ENCODE results near the gene LGR4. TPM values are rescaled to one million over a fixed set of nuclear protein-coding genes. Genes with fewer than 3 reads are reported as not detected.

The LGR4 gene
- total RNA-seq, 1 donor from 2014 or later, result 43.8 TPM

DNA sequence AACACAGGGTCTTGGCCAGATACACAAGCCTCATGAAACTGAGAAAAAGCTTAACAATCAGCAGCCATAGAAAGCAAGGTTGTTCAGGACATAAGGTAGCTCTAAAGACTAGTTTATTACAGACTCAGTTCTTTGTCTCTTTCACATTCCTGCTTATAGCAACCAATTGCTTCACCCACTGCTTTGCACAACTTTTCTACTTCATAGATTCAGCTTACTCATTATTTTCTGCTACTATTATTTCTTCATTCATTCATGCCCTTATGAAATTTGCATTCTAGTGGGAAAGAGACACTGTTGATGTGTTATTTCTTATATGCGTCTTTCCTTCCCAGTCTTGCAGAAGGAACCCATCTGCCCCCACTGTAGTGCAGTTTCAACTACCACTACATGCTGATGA is 114.3 kb downstream of the LGR4 start:
- no peak overlapping the region for H3K4me3 ChIP-seq (ENCODE audit: low read length in 3 of 3)
- no peaks in the 10 kb centered on the region for H3K9me3 ChIP-seq (ENCODE audit: control insufficient read depth in 3 of 3, low read length in 3 of 3)
- H3K9ac ChIP-seq (ENCODE audit: low read depth in 1 of 3, low read length in 3 of 3), result no peak overlapping the region
- no peaks in the 10 kb centered on the region for H3K36me3 ChIP-seq (ENCODE audit: control insufficient read depth in 3 of 3, insufficient read depth in 3 of 3, low read length in 3 of 3)
- no peak overlapping the region for H3K27ac ChIP-seq (ENCODE audit: low read depth, low read length)
- H3K27me3 ChIP-seq (ENCODE audit: control insufficient read depth in 3 of 3, insufficient read depth in 3 of 3, low read length in 3 of 3), result no peaks in the 10 kb centered on the region
- peaks cover 8 to 11% (median 8%) of the 10 kb centered on the region in 3 donors for H3K4me1 ChIP-seq (ENCODE audit: control insufficient read depth in 3 of 3, insufficient read depth in 3 of 3, low read length in 3 of 3)

- Histone ChIP-seq H3K36me3 (ENCODE audit: control insufficient read depth in 3 of 3, insufficient read depth in 3 of 3, low read length in 3 of 3) (no peaks in the 10 kb centered on the region), H3K4me3 (ENCODE audit: low read length in 3 of 3) (no peak overlapping the region), H3K4me1 (ENCODE audit: control insufficient read depth in 3 of 3, insufficient read depth in 3 of 3, low read length in 3 of 3) (peaks cover under 1 to 3% (median 1%) of the 10 kb centered on the region in 3 donors), H3K27ac (ENCODE audit: low read depth, low read length) (no peak overlapping the region), H3K9me3 (ENCODE audit: control insufficient read depth in 3 of 3, low read length in 3 of 3) (no peaks in the 10 kb centered on the region), H3K27me3 (ENCODE audit: control insufficient read depth in 3 of 3, insufficient read depth in 3 of 3, low read length in 3 of 3) (no peaks in the 10 kb centered on the region), H3K9ac (ENCODE audit: low read depth in 1 of 3, low read length in 3 of 3) (peak overlapping the region in 1 of 3 donors; percentile 40)
These were observed 115.3 kb downstream of the LGR4 start for GRCh38 chr11:27357250-27357649.

GRCh38 chr11:27356624-27357222 is 115.9 kb downstream of the LGR4 start:
- H3K36me3 ChIP-seq (ENCODE audit: control insufficient read depth in 3 of 3, insufficient read depth in 3 of 3, low read length in 3 of 3), result no peaks in the 10 kb centered on the region
- no peak overlapping the region for H3K9ac ChIP-seq (ENCODE audit: low read depth in 1 of 3, low read length in 3 of 3)
- no peaks in the 10 kb centered on the region for H3K4me1 ChIP-seq (ENCODE audit: control insufficient read depth in 3 of 3, insufficient read depth in 3 of 3, low read length in 3 of 3)
- H3K4me3 ChIP-seq (ENCODE audit: low read length in 3 of 3), result no peak overlapping the region
- H3K9me3 ChIP-seq (ENCODE audit: control insufficient read depth in 3 of 3, low read length in 3 of 3), result no peaks in the 10 kb centered on the region
- no peak overlapping the region for H3K27ac ChIP-seq (ENCODE audit: low read depth, low read length)
- no peaks in the 10 kb centered on the region for H3K27me3 ChIP-seq (ENCODE audit: control insufficient read depth in 3 of 3, insufficient read depth in 3 of 3, low read length in 3 of 3)

DNA sequence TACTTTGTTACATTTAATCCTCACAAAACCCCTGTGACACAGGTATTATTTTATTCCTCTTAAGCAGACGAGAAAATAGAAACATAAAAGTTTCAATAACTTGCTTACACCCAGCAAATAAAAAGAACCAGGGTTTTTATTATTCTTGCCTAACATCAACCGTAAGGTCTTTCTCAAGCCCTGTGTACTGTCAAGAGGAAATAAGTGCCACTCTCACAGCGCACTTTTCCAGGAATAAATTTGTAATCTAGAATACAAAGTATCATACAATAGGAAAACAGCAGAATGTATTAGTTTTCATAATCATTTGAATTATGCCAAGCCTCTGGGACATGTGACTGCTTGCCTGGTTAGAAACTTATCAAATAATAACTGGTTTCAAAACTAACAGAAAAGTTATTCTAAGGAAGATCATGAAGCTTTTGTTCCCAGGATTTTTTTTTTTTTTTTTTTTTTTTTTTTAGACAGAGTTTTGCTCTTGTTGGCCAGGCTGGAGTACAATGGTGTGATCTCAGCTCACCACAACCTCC is 117.0 kb downstream of the LGR4 start:
- H3K9ac ChIP-seq (ENCODE audit: low read depth in 1 of 3, low read length in 3 of 3), result no peak overlapping the region
- no peaks in the 10 kb centered on the region for H3K36me3 ChIP-seq (ENCODE audit: control insufficient read depth in 3 of 3, insufficient read depth in 3 of 3, low read length in 3 of 3)
- H3K4me1 ChIP-seq (ENCODE audit: control insufficient read depth in 3 of 3, insufficient read depth in 3 of 3, low read length in 3 of 3), result no peaks in the 10 kb centered on the region
- H3K27ac ChIP-seq (ENCODE audit: low read depth, low read length), result no peak overlapping the region
- no peaks in the 10 kb centered on the region for H3K27me3 ChIP-seq (ENCODE audit: control insufficient read depth in 3 of 3, insufficient read depth in 3 of 3, low read length in 3 of 3)
- no peak overlapping the region for H3K4me3 ChIP-seq (ENCODE audit: low read length in 3 of 3)
- no peaks in the 10 kb centered on the region for H3K9me3 ChIP-seq (ENCODE audit: control insufficient read depth in 3 of 3, low read length in 3 of 3)

DNA sequence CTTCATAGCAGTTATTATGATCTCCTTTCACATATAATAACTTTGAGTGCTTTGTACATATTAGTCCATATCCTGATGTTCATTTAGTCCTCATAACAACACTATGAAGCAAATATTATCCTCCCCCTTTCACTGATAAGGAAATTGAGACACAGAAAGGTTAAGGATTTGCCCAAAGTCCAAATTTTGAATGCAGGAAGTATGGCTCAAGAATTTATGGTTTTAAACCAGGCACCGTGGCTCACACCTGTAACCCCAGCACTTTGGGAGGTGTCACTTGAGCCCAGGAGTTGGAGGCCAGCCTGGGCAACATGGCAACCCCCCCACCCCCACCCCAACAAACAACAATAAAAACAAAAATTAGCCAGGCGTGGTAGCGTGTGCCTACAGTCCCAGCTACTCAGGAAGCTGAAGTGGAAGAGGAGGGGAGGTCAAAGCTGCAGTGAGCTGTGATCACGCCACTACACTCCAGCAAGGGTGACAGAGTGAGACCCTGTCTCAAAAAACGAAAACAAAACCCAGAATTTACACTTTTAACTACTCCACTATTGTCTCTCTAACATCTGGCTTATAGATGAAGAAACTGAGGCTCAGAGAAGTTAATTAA is 118.1 kb downstream of the LGR4 start:
- H3K4me1 ChIP-seq (ENCODE audit: control insufficient read depth in 3 of 3, insufficient read depth in 3 of 3, low read length in 3 of 3), result no peaks in the 10 kb centered on the region
- no peaks in the 10 kb centered on the region for H3K9me3 ChIP-seq (ENCODE audit: control insufficient read depth in 3 of 3, low read length in 3 of 3)
- no peak overlapping the region for H3K4me3 ChIP-seq (ENCODE audit: low read length in 3 of 3)
- H3K27me3 ChIP-seq (ENCODE audit: control insufficient read depth in 3 of 3, insufficient read depth in 3 of 3, low read length in 3 of 3), result no peaks in the 10 kb centered on the region
- no peak overlapping the region for H3K27ac ChIP-seq (ENCODE audit: low read depth, low read length)
- H3K9ac ChIP-seq (ENCODE audit: low read depth in 1 of 3, low read length in 3 of 3), result no peak overlapping the region
- no peaks in the 10 kb centered on the region for H3K36me3 ChIP-seq (ENCODE audit: control insufficient read depth in 3 of 3, insufficient read depth in 3 of 3, low read length in 3 of 3)

DNA sequence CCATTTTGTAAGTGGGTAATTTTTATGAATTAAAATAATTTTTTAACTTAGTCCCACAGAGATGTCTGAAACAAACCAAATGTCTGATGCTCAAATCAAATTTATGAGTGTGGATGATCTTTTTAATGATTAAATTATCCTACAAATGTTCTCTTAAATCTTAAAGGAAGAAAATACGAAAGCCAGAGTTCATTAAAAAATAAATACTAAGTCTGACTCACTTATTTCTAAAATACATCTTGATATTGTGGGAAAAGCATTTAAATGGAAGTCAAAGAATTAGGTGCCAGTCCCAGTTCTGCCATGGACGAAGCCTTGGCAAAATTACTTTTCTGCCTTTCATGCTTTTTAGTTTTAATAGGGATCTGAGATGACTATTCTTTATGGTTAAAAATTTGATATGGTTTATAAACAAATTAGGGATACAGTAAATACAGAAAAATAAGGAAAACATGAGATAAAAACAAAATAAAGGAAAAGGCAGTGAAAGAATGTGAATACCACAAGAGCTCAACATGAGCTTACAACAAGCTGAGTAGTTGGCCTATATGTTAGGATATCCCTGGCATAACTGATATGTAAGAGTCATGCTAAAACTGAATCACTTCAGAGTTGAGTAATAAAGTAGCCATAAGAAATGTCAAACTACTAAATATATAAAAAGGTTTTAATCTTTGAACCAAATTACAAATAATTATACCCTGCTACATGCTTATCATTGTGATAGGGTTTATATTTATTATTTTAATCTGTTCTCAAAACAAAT is 118.8 kb downstream of the LGR4 start:
- H3K9ac ChIP-seq (ENCODE audit: low read depth in 1 of 3, low read length in 3 of 3), result no peak overlapping the region
- no peaks in the 10 kb centered on the region for H3K36me3 ChIP-seq (ENCODE audit: control insufficient read depth in 3 of 3, insufficient read depth in 3 of 3, low read length in 3 of 3)
- no peak overlapping the region for H3K27ac ChIP-seq (ENCODE audit: low read depth, low read length)
- no peaks in the 10 kb centered on the region for H3K4me1 ChIP-seq (ENCODE audit: control insufficient read depth in 3 of 3, insufficient read depth in 3 of 3, low read length in 3 of 3)
- no peak overlapping the region for H3K4me3 ChIP-seq (ENCODE audit: low read length in 3 of 3)
- H3K9me3 ChIP-seq (ENCODE audit: control insufficient read depth in 3 of 3, low read length in 3 of 3), result no peaks in the 10 kb centered on the region
- no peaks in the 10 kb centered on the region for H3K27me3 ChIP-seq (ENCODE audit: control insufficient read depth in 3 of 3, insufficient read depth in 3 of 3, low read length in 3 of 3)

DNA sequence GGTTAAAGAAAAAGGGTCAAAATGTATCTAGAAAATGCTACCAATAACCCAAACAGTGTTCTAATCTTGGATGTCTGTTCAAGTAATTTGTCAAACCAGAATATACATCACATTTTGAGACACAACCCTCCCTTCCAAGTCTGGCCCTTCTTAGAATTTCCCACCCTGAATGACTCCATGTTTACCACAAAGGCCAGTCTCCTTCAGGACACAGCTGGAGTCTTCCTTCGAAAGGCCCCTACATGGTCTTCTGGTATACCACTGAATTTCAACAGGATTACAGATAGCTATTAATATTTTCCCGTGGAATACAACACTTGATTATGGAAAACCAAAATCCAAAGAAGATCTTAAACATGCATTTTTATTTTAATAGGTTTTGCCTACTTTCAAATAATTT is 119.8 kb downstream of the LGR4 start:
- Histone ChIP-seq H3K4me3 (ENCODE audit: low read length in 3 of 3) (no peak overlapping the region), H3K27me3 (ENCODE audit: control insufficient read depth in 3 of 3, insufficient read depth in 3 of 3, low read length in 3 of 3) (no peaks in the 10 kb centered on the region), H3K27ac (ENCODE audit: low read depth, low read length) (no peak overlapping the region), H3K9me3 (ENCODE audit: control insufficient read depth in 3 of 3, low read length in 3 of 3) (no peaks in the 10 kb centered on the region), H3K9ac (ENCODE audit: low read depth in 1 of 3, low read length in 3 of 3) (no peak overlapping the region), H3K4me1 (ENCODE audit: control insufficient read depth in 3 of 3, insufficient read depth in 3 of 3, low read length in 3 of 3) (no peaks in the 10 kb centered on the region), H3K36me3 (ENCODE audit: control insufficient read depth in 3 of 3, insufficient read depth in 3 of 3, low read length in 3 of 3) (no peaks in the 10 kb centered on the region)

DNA sequence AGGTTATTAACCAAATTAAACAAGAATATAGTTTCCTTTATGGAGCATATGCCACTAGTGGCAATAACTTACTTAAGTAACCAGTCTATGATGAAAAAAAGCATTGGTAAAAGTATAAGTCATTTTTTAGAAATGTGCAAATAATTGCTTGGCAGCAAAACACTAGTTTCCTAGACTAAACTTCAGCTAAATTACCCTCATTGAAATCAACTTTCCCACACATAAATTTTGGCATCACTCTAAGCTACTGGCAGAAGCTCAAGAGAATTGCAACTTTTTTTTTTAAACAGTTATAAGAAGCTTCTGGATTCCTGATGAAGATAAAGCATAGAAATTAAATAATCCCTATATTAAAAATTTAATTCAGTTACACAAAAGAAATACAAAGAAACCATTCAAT is 122.1 kb downstream of the LGR4 start:
- no peaks in the 10 kb centered on the region for H3K27me3 ChIP-seq (ENCODE audit: control insufficient read depth in 3 of 3, insufficient read depth in 3 of 3, low read length in 3 of 3)

DNA sequence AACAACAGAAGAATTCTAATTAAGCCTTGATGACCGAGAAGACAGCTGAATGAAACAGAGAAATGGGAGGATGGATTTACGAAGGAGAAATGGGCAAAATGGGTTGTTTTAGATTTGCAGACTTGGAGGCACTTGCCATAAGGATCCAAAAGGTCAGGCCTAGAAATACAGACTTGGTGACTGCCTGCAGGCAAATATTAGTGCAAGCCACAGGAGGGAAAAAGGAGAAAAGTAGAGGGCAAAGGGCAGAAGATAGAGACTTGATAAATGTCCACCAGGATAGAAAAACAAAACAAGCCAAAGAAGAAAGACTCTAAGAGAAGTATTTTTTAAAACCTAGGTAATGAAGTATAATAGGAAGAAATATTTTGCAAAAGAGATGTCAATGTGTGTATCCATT is 122.7 kb downstream of the LGR4 start:
- Histone ChIP-seq H3K9me3 (ENCODE audit: control insufficient read depth in 3 of 3, low read length in 3 of 3) (no peaks in the 10 kb centered on the region), H3K27ac (ENCODE audit: low read depth, low read length) (no peak overlapping the region)

More for the DNA sequence above, 122.1 kb downstream of the LGR4 start:
- Histone ChIP-seq H3K36me3 (ENCODE audit: control insufficient read depth in 3 of 3, insufficient read depth in 3 of 3, low read length in 3 of 3) (no peaks in the 10 kb centered on the region), H3K9ac (ENCODE audit: low read depth in 1 of 3, low read length in 3 of 3) (no peak overlapping the region), H3K27ac (ENCODE audit: low read depth, low read length) (no peak overlapping the region), H3K9me3 (ENCODE audit: control insufficient read depth in 3 of 3, low read length in 3 of 3) (no peaks in the 10 kb centered on the region), H3K4me3 (ENCODE audit: low read length in 3 of 3) (no peak overlapping the region), H3K4me1 (ENCODE audit: control insufficient read depth in 3 of 3, insufficient read depth in 3 of 3, low read length in 3 of 3) (no peaks in the 10 kb centered on the region)

DNA sequence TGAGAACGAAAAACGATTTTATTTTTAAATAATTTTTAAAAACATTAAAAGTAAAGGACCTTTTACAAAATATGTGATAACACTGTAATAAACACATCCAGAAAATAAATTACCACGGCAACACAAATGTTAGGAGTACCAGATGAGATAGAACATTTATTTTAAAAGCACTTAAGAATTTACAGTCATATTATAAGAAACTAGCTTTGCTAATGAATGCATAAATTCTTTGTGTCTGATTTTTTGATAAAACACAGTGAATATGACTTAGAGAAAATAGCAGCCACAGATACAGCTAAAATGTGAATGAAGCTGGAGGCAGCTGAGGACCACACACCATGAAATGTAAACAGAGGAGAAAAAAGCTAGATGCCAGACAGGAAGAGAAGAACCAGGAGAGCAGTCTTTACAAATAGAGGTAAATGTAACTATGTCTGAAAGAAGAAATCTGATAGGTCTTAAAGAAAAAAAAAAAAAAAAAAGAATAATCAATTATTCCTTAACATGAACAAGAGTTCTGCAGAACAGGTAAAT is 124.2 kb downstream of the LGR4 start:
- Histone ChIP-seq H3K9me3 (ENCODE audit: control insufficient read depth in 3 of 3, low read length in 3 of 3) (no peaks in the 10 kb centered on the region), H3K27ac (ENCODE audit: low read depth, low read length) (no peak overlapping the region), H3K9ac (ENCODE audit: low read depth in 1 of 3, low read length in 3 of 3) (no peak overlapping the region), H3K4me1 (ENCODE audit: control insufficient read depth in 3 of 3, insufficient read depth in 3 of 3, low read length in 3 of 3) (no peaks in the 10 kb centered on the region), H3K36me3 (ENCODE audit: control insufficient read depth in 3 of 3, insufficient read depth in 3 of 3, low read length in 3 of 3) (no peaks in the 10 kb centered on the region), H3K4me3 (ENCODE audit: low read length in 3 of 3) (no peak overlapping the region), H3K27me3 (ENCODE audit: control insufficient read depth in 3 of 3, insufficient read depth in 3 of 3, low read length in 3 of 3) (no peaks in the 10 kb centered on the region)

More for the DNA sequence above, 122.7 kb downstream of the LGR4 start:
- Histone ChIP-seq H3K36me3 (ENCODE audit: control insufficient read depth in 3 of 3, insufficient read depth in 3 of 3, low read length in 3 of 3) (no peaks in the 10 kb centered on the region), H3K27me3 (ENCODE audit: control insufficient read depth in 3 of 3, insufficient read depth in 3 of 3, low read length in 3 of 3) (no peaks in the 10 kb centered on the region), H3K4me3 (ENCODE audit: low read length in 3 of 3) (no peak overlapping the region), H3K9ac (ENCODE audit: low read depth in 1 of 3, low read length in 3 of 3) (no peak overlapping the region), H3K4me1 (ENCODE audit: control insufficient read depth in 3 of 3, insufficient read depth in 3 of 3, low read length in 3 of 3) (no peaks in the 10 kb centered on the region)
